ENCODE measurements around the gene PLXNA2.

The PLXNA2 gene

GRCh38 chr1:208225954-208226937 is 17.9 kb downstream of the PLXNA2 start:
- Mint-ChIP-seq H3K27ac (peak overlapping the region in 1 of 2 donors; percentile 63), H3K4me3 (no peak overlapping the region), H3K27me3 (peaks cover 11% of the 10 kb centered on the region), H3K9me3 (no peaks in the 10 kb centered on the region), H3K4me1 (no peaks in the 10 kb centered on the region)
- no peak for ATAC-seq
- DNase-seq, result no peak

GRCh38 chr1:208224192-208224713 is 19.9 kb downstream of the PLXNA2 start:
- H3K4me3 Mint-ChIP-seq, result no peak overlapping the region
- ATAC-seq (no peak), DNase-seq (no peak)
- H3K4me1 Mint-ChIP-seq, result peaks cover 5% of the 10 kb centered on the region
- H3K9me3 Mint-ChIP-seq, result no peaks in the 10 kb centered on the region
- H3K27ac Mint-ChIP-seq, result no peak overlapping the region
- H3K27me3 Mint-ChIP-seq, result peaks cover 5% of the 10 kb centered on the region

- H3K4me1 Mint-ChIP-seq, result peaks cover 5% of the 10 kb centered on the region
Observed at GRCh38 chr1:208223136-208223535, 21.0 kb downstream of the PLXNA2 start.

GRCh38 chr1:208222376-208223126 is 21.6 kb downstream of the PLXNA2 start:
- ATAC-seq (peak; percentile 26), DNase-seq (no peak)
- H3K4me1 Mint-ChIP-seq, result peaks cover 5% of the 10 kb centered on the region
- H3K9me3 Mint-ChIP-seq, result no peaks in the 10 kb centered on the region
- no peak overlapping the region for H3K4me3 Mint-ChIP-seq
- peak overlapping the region in 1 of 2 donors; percentile 5 for H3K27ac Mint-ChIP-seq
- H3K27me3 Mint-ChIP-seq, result peaks cover 5% of the 10 kb centered on the region

More at GRCh38 chr1:208223136-208223535, 21.0 kb downstream of the PLXNA2 start:
- Mint-ChIP-seq H3K27me3 (peaks cover 5% of the 10 kb centered on the region), H3K27ac (no peak overlapping the region), H3K4me3 (no peak overlapping the region), H3K9me3 (no peaks in the 10 kb centered on the region)
- DNase-seq (no peak), ATAC-seq (peak; percentile 55)

- H3K27me3 Mint-ChIP-seq, result peaks cover 5% of the 10 kb centered on the region
- H3K27ac Mint-ChIP-seq, result no peak overlapping the region
- peaks cover 5% of the 10 kb centered on the region for H3K4me1 Mint-ChIP-seq
- H3K4me3 Mint-ChIP-seq, result no peak overlapping the region
- ATAC-seq (no peak), DNase-seq (no peak)
- H3K9me3 Mint-ChIP-seq, result no peaks in the 10 kb centered on the region
Observed at GRCh38 chr1:208221291-208221622, 22.9 kb downstream of the PLXNA2 start.

GRCh38 chr1:208219659-208220282 is 24.4 kb downstream of the PLXNA2 start:
- Mint-ChIP-seq H3K4me3 (no peak overlapping the region), H3K27ac (no peak overlapping the region)

GRCh38 chr1:208219098-208219658 is 25.0 kb downstream of the PLXNA2 start:
- no peak for ATAC-seq
- Mint-ChIP-seq H3K27ac (no peak overlapping the region), H3K27me3 (peaks cover 5% of the 10 kb centered on the region), H3K9me3 (no peaks in the 10 kb centered on the region), H3K4me1 (peaks cover 5% of the 10 kb centered on the region), H3K4me3 (no peak overlapping the region)
- DNase-seq, result no peak

More at GRCh38 chr1:208219659-208220282, 24.4 kb downstream of the PLXNA2 start:
- peaks cover 5% of the 10 kb centered on the region for H3K27me3 Mint-ChIP-seq
- no peak for ATAC-seq
- peaks cover 5% of the 10 kb centered on the region for H3K4me1 Mint-ChIP-seq
- no peak for DNase-seq
- no peaks in the 10 kb centered on the region for H3K9me3 Mint-ChIP-seq

GRCh38 chr1:208218237-208219097 is 25.7 kb downstream of the PLXNA2 start:
- Mint-ChIP-seq H3K9me3 (no peaks in the 10 kb centered on the region), H3K4me1 (peaks cover 5% of the 10 kb centered on the region), H3K27ac (peak overlapping the region in 1 of 2 donors; percentile 43), H3K27me3 (peaks cover 5% of the 10 kb centered on the region), H3K4me3 (no peak overlapping the region)
- DNase-seq (no peak), ATAC-seq (no peak)

GRCh38 chr1:208217781-208218180 is 26.4 kb downstream of the PLXNA2 start:
- H3K27ac Mint-ChIP-seq, result no peak overlapping the region
- H3K27me3 Mint-ChIP-seq, result peaks cover 5% of the 10 kb centered on the region
- no peak for ATAC-seq

GRCh38 chr1:208216806-208217205 is 27.4 kb downstream of the PLXNA2 start:
- Mint-ChIP-seq H3K27ac (no peak overlapping the region), H3K9me3 (no peaks in the 10 kb centered on the region), H3K27me3 (peaks cover 5% of the 10 kb centered on the region), H3K4me3 (no peak overlapping the region), H3K4me1 (peaks cover 5% of the 10 kb centered on the region)
- no peak for ATAC-seq
- DNase-seq, result no peak

More at GRCh38 chr1:208217781-208218180, 26.4 kb downstream of the PLXNA2 start:
- no peak overlapping the region for H3K4me3 Mint-ChIP-seq
- no peaks in the 10 kb centered on the region for H3K9me3 Mint-ChIP-seq
- peaks cover 5% of the 10 kb centered on the region for H3K4me1 Mint-ChIP-seq
- DNase-seq, result no peak

- Mint-ChIP-seq H3K4me1 (peaks cover 5% of the 10 kb centered on the region), H3K27ac (no peak overlapping the region), H3K27me3 (peaks cover 5% of the 10 kb centered on the region), H3K4me3 (no peak overlapping the region), H3K9me3 (no peaks in the 10 kb centered on the region)
- no peak for ATAC-seq
- DNase-seq, result no peak
Observed at GRCh38 chr1:208216062-208216461, 28.1 kb downstream of the PLXNA2 start.

GRCh38 chr1:208215393-208215792 is 28.8 kb downstream of the PLXNA2 start:
- peaks cover 5% of the 10 kb centered on the region for H3K4me1 Mint-ChIP-seq
- H3K9me3 Mint-ChIP-seq, result no peaks in the 10 kb centered on the region
- no peak overlapping the region for H3K27ac Mint-ChIP-seq
- DNase-seq (no peak), ATAC-seq (no peak)
- H3K27me3 Mint-ChIP-seq, result peaks cover 5% of the 10 kb centered on the region
- H3K4me3 Mint-ChIP-seq, result no peak overlapping the region

- H3K4me1 Mint-ChIP-seq, result no peaks in the 10 kb centered on the region
- H3K9me3 Mint-ChIP-seq, result no peaks in the 10 kb centered on the region
- DNase-seq (no peak), ATAC-seq (no peak)
- no peaks in the 10 kb centered on the region for H3K27me3 Mint-ChIP-seq
- H3K4me3 Mint-ChIP-seq, result no peak overlapping the region
- H3K27ac Mint-ChIP-seq, result peak overlapping the region in 1 of 2 donors; percentile 40
Observed at GRCh38 chr1:208213786-208214185, 30.4 kb downstream of the PLXNA2 start.

GRCh38 chr1:208212893-208213292 is 31.3 kb downstream of the PLXNA2 start:
- Mint-ChIP-seq H3K4me1 (no peaks in the 10 kb centered on the region), H3K9me3 (no peaks in the 10 kb centered on the region), H3K27me3 (no peaks in the 10 kb centered on the region), H3K4me3 (no peak overlapping the region), H3K27ac (no peak overlapping the region)
- DNase-seq (no peak), ATAC-seq (no peak)

All from stimulated activated naive CD8-positive, alpha-beta T cell treated with anti-CD3 and anti-CD28 coated beads, Interleukin-15, amount 100 ng/mL, for 72 hours (primary cell).